Activated B cell treated with CpG ODN at 0.5 μM for 24 hours (primary cell): ENCODE data around the gene WWOX. TPM values are rescaled to one million over a fixed set of nuclear protein-coding genes. Genes with fewer than 3 reads are reported as not detected.

Experiments
- ATAC-seq: fragments of 200-7000 bp; cut with Tn5 transposase; one replicate; pipeline ENCODE4 v1.10.0; 2021; ENCODE audit warnings: low read depth, mild to moderate bottlenecking, moderate library complexity
- CTCF ChIA-PET: fragments of 350-600 bp; sonication (Branson Sonifier 250); formaldehyde crosslinking; loops from one replicate; lab custom pipeline; 2021; ENCODE audit warnings: antibody characterized with exemption; lab: Charles Lee
- POLR2A ChIA-PET: fragments of 350-600 bp; sonication (Branson Sonifier 250); formaldehyde crosslinking; loops from one replicate; lab custom pipeline; 2021; ENCODE audit warnings: antibody characterized with exemption; lab: Charles Lee
- DNase-seq: peaks from one replicate; pipeline ENCODE4 v3.0.0; 2022
- H3K27ac Mint-ChIP-seq: one replicate; pipeline ENCODE4 v1.8.0; 2020; ENCODE audit warnings: mixed read lengths
- H3K27me3 Mint-ChIP-seq: one replicate; pipeline ENCODE4 v1.8.0; 2021; ENCODE audit warnings: mixed read lengths
- H3K36me3 Mint-ChIP-seq: one replicate; pipeline ENCODE4 v1.8.0; 2021; ENCODE audit warnings: low read depth, mixed read lengths
- H3K4me1 Mint-ChIP-seq: one replicate; pipeline ENCODE4 v1.8.0; 2021; ENCODE audit warnings: mixed read lengths
- H3K4me3 Mint-ChIP-seq: one replicate; pipeline ENCODE4 v1.8.0; 2020; ENCODE audit warnings: mild to moderate bottlenecking, mixed read lengths
- H3K9me3 Mint-ChIP-seq: one replicate; pipeline ENCODE4 v1.8.0; 2020; ENCODE audit warnings: mixed read lengths
- intact Hi-C: fragments of 100-400 bp; cut with micrococcal nuclease; formaldehyde crosslinking; loops from one replicate; pipeline ENCODE4 v1.15.1; 2024
- total RNA-seq: library from RNA; stranded (reverse); gene quantifications from 2 replicates; pipeline ENCODE4 v1.2.3, GENCODE V29; 2022
- TF ChIP-seq, protein P1 (sequence below): fragments of 200-600 bp; IDR thresholded peaks from one replicate; pipeline ENCODE4 v1.8.0; 2022; ENCODE audit warnings: antibody characterized with exemption, mild to moderate bottlenecking

WWOX gene
- total RNA-seq, 1 donor from 2014 or later: 22.6 TPM

DNA sequence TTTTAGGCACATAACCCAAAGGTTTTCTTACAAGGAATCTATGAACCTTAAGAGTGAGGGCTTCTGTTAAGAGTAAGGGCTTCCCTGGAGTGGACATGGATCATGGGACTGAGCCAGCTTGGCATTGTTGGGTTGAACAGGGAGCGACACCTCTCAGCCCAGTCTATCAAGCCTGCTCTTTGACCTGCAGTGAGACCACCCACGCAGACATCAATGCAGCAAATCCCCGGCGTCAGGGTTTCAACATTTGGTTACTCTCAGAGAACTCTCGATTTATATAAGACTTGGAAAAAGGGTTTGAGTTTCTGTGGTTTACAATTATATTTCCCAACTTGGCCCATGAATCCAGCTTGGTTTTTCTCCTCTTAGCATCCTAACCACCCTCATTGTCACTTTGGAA, 299.9 kb downstream of the WWOX start:
- Mint-ChIP-seq H3K4me1 (no peaks in the 10 kb centered on the region), H3K9me3 (peaks cover 2% of the 10 kb centered on the region), H3K27ac (no peak overlapping the region), H3K36me3 (no peaks in the 10 kb centered on the region), H3K27me3 (no peaks in the 10 kb centered on the region), H3K4me3 (no peak overlapping the region)
- ChIA-PET CTCF (interaction anchor here (1.6 kb wide), 1 partner anchor 39 kb away, joined by 5 read pairs; no protein-coding TSS in a partner anchor), POLR2A (no interaction called here)
- intact Hi-C loops: no loop called here
- DNase-seq (no peak), ATAC-seq (no peak)
- TF ChIP-seq, protein P1, sequence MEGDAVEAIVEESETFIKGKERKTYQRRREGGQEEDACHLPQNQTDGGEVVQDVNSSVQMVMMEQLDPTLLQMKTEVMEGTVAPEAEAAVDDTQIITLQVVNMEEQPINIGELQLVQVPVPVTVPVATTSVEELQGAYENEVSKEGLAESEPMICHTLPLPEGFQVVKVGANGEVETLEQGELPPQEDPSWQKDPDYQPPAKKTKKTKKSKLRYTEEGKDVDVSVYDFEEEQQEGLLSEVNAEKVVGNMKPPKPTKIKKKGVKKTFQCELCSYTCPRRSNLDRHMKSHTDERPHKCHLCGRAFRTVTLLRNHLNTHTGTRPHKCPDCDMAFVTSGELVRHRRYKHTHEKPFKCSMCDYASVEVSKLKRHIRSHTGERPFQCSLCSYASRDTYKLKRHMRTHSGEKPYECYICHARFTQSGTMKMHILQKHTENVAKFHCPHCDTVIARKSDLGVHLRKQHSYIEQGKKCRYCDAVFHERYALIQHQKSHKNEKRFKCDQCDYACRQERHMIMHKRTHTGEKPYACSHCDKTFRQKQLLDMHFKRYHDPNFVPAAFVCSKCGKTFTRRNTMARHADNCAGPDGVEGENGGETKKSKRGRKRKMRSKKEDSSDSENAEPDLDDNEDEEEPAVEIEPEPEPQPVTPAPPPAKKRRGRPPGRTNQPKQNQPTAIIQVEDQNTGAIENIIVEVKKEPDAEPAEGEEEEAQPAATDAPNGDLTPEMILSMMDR: no peak

DNA sequence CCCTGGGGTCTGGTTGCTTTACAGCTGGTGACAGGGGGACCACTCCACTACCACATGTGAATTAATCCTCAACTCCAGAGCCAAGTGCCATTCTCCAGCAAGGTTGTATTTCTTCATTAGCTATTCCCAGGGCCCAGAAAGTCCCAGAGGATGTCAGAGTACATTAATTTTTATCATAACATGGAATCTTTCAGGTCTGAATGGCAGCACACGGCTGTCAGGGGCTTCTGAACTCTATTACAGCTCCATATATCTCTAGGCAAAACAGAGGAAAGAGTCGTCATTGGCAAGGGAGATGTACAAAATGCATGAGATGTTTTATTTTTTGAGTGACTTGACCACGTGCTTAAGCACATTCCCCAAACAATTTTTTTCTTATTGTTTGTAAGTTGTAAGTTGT, 303.4 kb downstream of the WWOX start:
- no peak overlapping the region for H3K4me3 Mint-ChIP-seq
- H3K27me3 Mint-ChIP-seq: no peaks in the 10 kb centered on the region
- intact Hi-C loops: no loop called here
- no peak overlapping the region for H3K27ac Mint-ChIP-seq
- no peaks in the 10 kb centered on the region for H3K4me1 Mint-ChIP-seq
- no peaks in the 10 kb centered on the region for H3K36me3 Mint-ChIP-seq
- POLR2A ChIA-PET: no interaction called here
- no peak for ATAC-seq
- TF ChIP-seq, protein P1: no peak
- no peak for DNase-seq
- no peaks in the 10 kb centered on the region for H3K9me3 Mint-ChIP-seq
- CTCF ChIA-PET: no interaction called here

DNA sequence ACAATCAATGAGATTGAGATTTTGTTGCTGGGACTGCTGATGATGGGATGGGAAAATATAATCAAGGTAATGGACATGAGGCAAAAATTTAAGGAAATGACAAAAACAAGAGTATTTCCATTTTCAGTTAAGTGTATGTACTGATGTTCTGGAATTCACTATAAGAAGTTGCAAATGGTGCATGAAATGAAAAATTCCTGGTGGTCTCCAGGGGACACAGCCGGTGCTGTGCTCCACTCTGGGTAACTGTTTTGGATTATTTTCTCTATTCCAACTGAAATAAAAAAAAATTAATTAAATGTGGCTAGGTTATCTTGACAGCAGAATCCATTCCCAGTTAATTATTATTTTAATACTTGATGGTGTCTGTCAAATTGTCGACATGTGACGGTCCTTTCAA, 305.6 kb downstream of the WWOX start:
- TF ChIP-seq, protein P1: no peak
- intact Hi-C loops: no loop called here
- H3K4me3 Mint-ChIP-seq: no peak overlapping the region
- H3K36me3 Mint-ChIP-seq: no peaks in the 10 kb centered on the region
- ATAC-seq: no peak
- no peaks in the 10 kb centered on the region for H3K27me3 Mint-ChIP-seq
- no peaks in the 10 kb centered on the region for H3K4me1 Mint-ChIP-seq
- DNase-seq: no peak
- H3K27ac Mint-ChIP-seq: no peak overlapping the region
- POLR2A ChIA-PET: no interaction called here
- CTCF ChIA-PET: no interaction called here
- peaks cover 6% of the 10 kb centered on the region for H3K9me3 Mint-ChIP-seq

DNA sequence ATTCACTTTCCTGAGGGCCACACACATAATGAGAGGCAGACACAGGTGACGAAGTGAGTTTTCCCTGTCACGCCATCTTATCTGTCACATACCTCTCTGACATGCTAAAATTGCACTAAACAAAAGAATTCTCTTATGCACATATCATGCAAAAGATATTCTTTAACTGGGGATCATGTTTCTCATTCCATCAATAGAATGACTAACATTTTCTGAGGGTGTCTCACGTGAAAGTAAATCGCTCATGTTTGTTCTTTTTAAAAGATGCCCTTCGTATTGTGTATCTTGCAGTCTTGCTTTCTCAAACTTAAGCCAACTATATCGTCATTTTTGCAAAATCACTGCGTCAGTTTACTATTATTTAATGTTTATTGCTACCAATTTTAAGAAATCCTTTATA, 306.4 kb downstream of the WWOX start:
- H3K9me3 Mint-ChIP-seq: peaks cover 6% of the 10 kb centered on the region
- H3K4me1 Mint-ChIP-seq: no peaks in the 10 kb centered on the region
- H3K27me3 Mint-ChIP-seq: no peaks in the 10 kb centered on the region
- no peak overlapping the region for H3K27ac Mint-ChIP-seq
- ChIA-PET CTCF (no interaction called here), POLR2A (no interaction called here)
- TF ChIP-seq, protein P1: no peak
- H3K36me3 Mint-ChIP-seq: no peaks in the 10 kb centered on the region
- H3K4me3 Mint-ChIP-seq: no peak overlapping the region
- ATAC-seq (no peak), DNase-seq (no peak)
- intact Hi-C loops: no loop called here

DNA sequence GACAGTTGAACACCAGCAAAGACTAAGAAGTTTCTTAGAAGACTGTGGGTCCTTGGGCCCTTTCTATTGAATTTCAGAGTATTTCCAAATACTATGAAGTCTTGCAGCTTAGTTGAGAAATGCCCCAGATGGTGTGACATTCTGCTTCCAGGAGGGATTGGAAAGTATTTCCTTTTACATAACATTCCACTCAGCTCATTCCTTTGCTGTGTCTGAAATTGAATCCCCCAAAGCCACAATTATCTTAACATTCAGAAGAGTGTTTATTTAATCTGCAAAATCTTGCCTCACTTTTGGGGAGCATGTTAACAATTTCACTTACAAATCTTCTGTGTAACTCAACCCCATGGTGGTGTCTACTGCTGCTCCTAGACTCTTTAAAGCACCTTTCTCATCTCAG, 307.7 kb downstream of the WWOX start:
- no peak for DNase-seq
- ChIA-PET POLR2A (no interaction called here), CTCF (no interaction called here)
- Mint-ChIP-seq H3K4me1 (no peaks in the 10 kb centered on the region), H3K36me3 (no peaks in the 10 kb centered on the region), H3K27me3 (no peaks in the 10 kb centered on the region), H3K27ac (no peak overlapping the region), H3K9me3 (peaks cover 9% of the 10 kb centered on the region), H3K4me3 (no peak overlapping the region)
- TF ChIP-seq, protein P1: no peak
- no peak for ATAC-seq
- intact Hi-C loops: no loop called here
